Measurements from ENCODE around the gene EXOSC2. TPM values are rescaled to one million over a fixed set of nuclear protein-coding genes. Genes with fewer than 3 reads are reported as not detected.

EXOSC2 gene
- total and polyA plus RNA-seq, 2 of the 4 experiments (the other 2 are of a cell fraction) = 27.0 to 48.6 TPM

DNA sequence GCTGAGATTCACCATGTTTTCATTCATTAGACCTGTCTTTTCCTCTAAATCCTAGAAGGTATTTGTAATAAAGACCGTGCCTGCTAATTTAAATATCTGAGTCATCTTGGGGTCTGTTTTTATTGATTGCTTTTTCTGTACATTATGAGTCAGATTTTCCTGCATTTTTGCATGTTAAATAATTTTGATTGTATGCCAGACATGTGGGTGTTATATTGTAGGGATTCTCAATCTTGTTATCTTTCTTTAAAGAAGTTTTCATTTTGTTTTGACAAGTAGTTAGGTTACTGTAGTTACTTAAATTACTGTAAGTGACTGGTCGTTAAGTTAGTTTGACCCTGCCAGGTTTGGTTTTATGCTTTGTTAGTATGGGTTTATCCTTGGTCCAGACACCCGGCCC is 35.1 kb downstream of the EXOSC2 start:
- H3K4me2 ChIP-seq (ENCODE audit: low read depth, low read length) = no peak overlapping the region
- H4K20me1 ChIP-seq (ENCODE audit: insufficient read depth, low read length) = peaks cover 27% of the 10 kb centered on the region
- peak; percentile 80 for DNase-seq
- peaks cover 6% of the 10 kb centered on the region for H3K4me1 ChIP-seq (ENCODE audit: control insufficient read depth, insufficient read depth, low read length)
- no peaks in the 10 kb centered on the region for H3K36me3 ChIP-seq (ENCODE audit: control insufficient read depth, insufficient read depth, low read length)
- H3K9ac ChIP-seq (ENCODE audit: low read depth, low read length) = no peak overlapping the region
- H2BK5ac ChIP-seq (ENCODE audit: low read depth, low read length, poor library complexity, severe bottlenecking) = peak overlapping the region; percentile 29
- H4K8ac ChIP-seq (ENCODE audit: low read depth in 2 of 2, low read length in 2 of 2) = no peak overlapping the region
- peaks cover 11% of the 10 kb centered on the region for H3K9me1 ChIP-seq (ENCODE audit: insufficient read depth, low read length)
- CTCF ChIA-PET = no interaction called here
- no peaks in the 10 kb centered on the region for H3K9me3 ChIP-seq (ENCODE audit: control insufficient read depth, insufficient read depth, low read length)
- H3K27me3 ChIP-seq (ENCODE audit: control insufficient read depth, insufficient read depth, low read length) = no peaks in the 10 kb centered on the region
- TF ChIP-seq FOS (IDR thresholded peaks at IDR 0.05; ENCODE audit: low read depth, low read length) (peak; percentile 62), MAFK (IDR thresholded peaks at IDR 0.05; ENCODE audit: low read depth, low read length) (no peak)
- no peak overlapping the region for H2AK5ac ChIP-seq (ENCODE audit: low read depth, low read length)
- H2AFZ ChIP-seq (replicated peaks; ENCODE audit: low read length, poor library complexity) = no peak overlapping the region
- no peak overlapping the region for H3K27ac ChIP-seq (ENCODE audit: insufficient read depth, low read length)
- 0 out of 2 replicates have a peak overlapping the region, but pooled peaks have one; percentile 11 for H3K4ac ChIP-seq (ENCODE audit: low read depth, low read length)
- in situ Hi-C loops (cut with MboI; ENCODE audit: low sequenced_read_pairs) = no loop called here
- H3K79me1 ChIP-seq (ENCODE audit: low read depth in 1 of 2, low read length in 2 of 2) = peaks cover 23 to 65% of the 10 kb centered on the region in 2 experiments
- dilution Hi-C loops (cut with HindIII; ENCODE audit: low sequenced_read_pairs, unreplicated experiment) = no loop called here
- H4K5ac ChIP-seq (ENCODE audit: low read depth, low read length) = no peak overlapping the region
- H4K91ac ChIP-seq (ENCODE audit: insufficient read depth, low read depth, low read length) = no peak overlapping the region
- no peak overlapping the region for H2BK20ac ChIP-seq (ENCODE audit: low read depth, low read length)
- H2BK15ac ChIP-seq (ENCODE audit: low read depth, low read length) = no peak overlapping the region
- no TSS peak for BruUV-seq (replicated peaks)
- ATAC-seq (ENCODE audit: low read depth) = peak; percentile 24
- no peak overlapping the region for H3K4me3 ChIP-seq (ENCODE audit: insufficient read depth, low read depth, low read length)
- no peak overlapping the region for H3K23ac ChIP-seq (ENCODE audit: low read depth, low read length)
- H2AK9ac ChIP-seq (replicated peaks; ENCODE audit: low read depth, low read length, poor library complexity) = no peak overlapping the region
- no peak overlapping the region for H3K56ac ChIP-seq (ENCODE audit: extremely low read depth, insufficient read depth, low read length)
- intact Hi-C loops (cut with micrococcal nuclease) = no loop called here
- no peak overlapping the region for H3K18ac ChIP-seq (ENCODE audit: low read depth, low read length)
- no peak overlapping the region for H2BK120ac ChIP-seq (ENCODE audit: low read depth, low read length)
- H3K14ac ChIP-seq (replicated peaks; ENCODE audit: low read depth, low read length) = no peak overlapping the region
- WGBS, 2 experiments (ENCODE audit: extremely low coverage in 2 of 2, insufficient read length in 1 of 2) = no CpG with 5 or more reads among the region's 3 CpGs
- POLR2A ChIA-PET (ENCODE audit: unreplicated experiment) = no interaction called here
